CD14-positive monocyte (primary cell): Measurements from ENCODE around the gene NDRG3. TPM values are rescaled to one million over a fixed set of nuclear protein-coding genes. Genes with fewer than 3 reads are reported as not detected.
A peak's percentile ranks its signal among the peaks of the same experiment; 100 is the strongest.

Experiments used
- DNase-seq, 3 donors: peaks; one replicate each; pipeline ENCODE4 v3.0.0-alpha.2; 2011 to 2022
- H2AFZ ChIP-seq: 2 replicates; pipeline ENCODE4 v1.6.0; 2012; ENCODE audit warnings: mild to moderate bottlenecking, low read depth, low read length, inconsistent platforms; ENCODE audit not compliant: insufficient read depth, poor library complexity, severe bottlenecking
- H3K27ac ChIP-seq, 2 donors: 1 replicate in 1 of 2; 2 replicates in 1 of 2; pipeline ENCODE4 v1.5.1; 2012 to 2013; ENCODE audit warnings: low read length in 2 of 2, control low read depth in 1 of 2, inconsistent platforms in 1 of 2, low read depth in 1 of 2, mild to moderate bottlenecking in 1 of 2
- H3K27me3 ChIP-seq, 2 donors: one replicate each; pipeline versions ENCODE4 v1.6.0 to v1.6.1; 2011 to 2013; ENCODE audit warnings: low read length in 2 of 2; ENCODE audit not compliant: control insufficient read depth in 2 of 2, insufficient read depth in 2 of 2
- H3K36me3 ChIP-seq, 2 donors: replicated peaks in 1 of 2; 1 replicate in 1 of 2; 2 replicates in 1 of 2; pipeline versions ENCODE4 v1.5.1 to v1.6.1; 2012 to 2013; ENCODE audit warnings: low read length in 2 of 2, control low read depth in 1 of 2, inconsistent platforms in 1 of 2, mild to moderate bottlenecking in 1 of 2; ENCODE audit not compliant: insufficient read depth in 2 of 2, control insufficient read depth in 1 of 2
- H3K4me1 ChIP-seq, 2 donors: 1 replicate in 1 of 2; 2 replicates in 1 of 2; pipeline versions ENCODE4 v1.5.1 to v1.6.1; 2012 to 2013; ENCODE audit warnings: low read length in 2 of 2, control low read depth in 1 of 2, inconsistent platforms in 1 of 2, mild to moderate bottlenecking in 1 of 2, moderate library complexity in 1 of 2; ENCODE audit not compliant: insufficient read depth in 2 of 2, control insufficient read depth in 1 of 2
- H3K4me2 ChIP-seq: replicated peaks from 2 replicates; pipeline ENCODE3; 2012; ENCODE audit warnings: low read length, moderate library complexity, mild to moderate bottlenecking; ENCODE audit not compliant: poor library complexity, severe bottlenecking; ENCODE audit errors: extremely low read depth
- H3K4me3 ChIP-seq, 3 experiments: fragments of 200-600 bp in 1 of 3; sonication (generic) in 1 of 3; replicated peaks in 1 of 3; 1 replicate in 2 of 3; 2 replicates in 1 of 3; pipeline ENCODE4 v1.5.1; 2011 to 2013; ENCODE audit warnings: low read length in 3 of 3, mild to moderate bottlenecking in 3 of 3, control low read depth in 2 of 3, low read depth in 2 of 3, inconsistent platforms in 1 of 3, moderate library complexity in 1 of 3
- H3K79me2 ChIP-seq: 2 replicates; pipeline ENCODE4 v1.6.0; 2012; ENCODE audit warnings: mild to moderate bottlenecking, control low read depth, inconsistent platforms, low read length, moderate library complexity; ENCODE audit not compliant: insufficient read depth
- H3K9ac ChIP-seq: 2 replicates; pipeline ENCODE4 v1.6.0; 2017; ENCODE audit warnings: low read length, mild to moderate bottlenecking; ENCODE audit not compliant: insufficient read depth, poor library complexity, severe bottlenecking
- H3K9me3 ChIP-seq, 2 donors: replicated peaks in 1 of 2; 1 replicate in 1 of 2; 2 replicates in 1 of 2; pipeline versions ENCODE4 v1.5.1 to v1.6.1; 2012 to 2013; ENCODE audit warnings: low read length in 2 of 2, control low read depth in 1 of 2; ENCODE audit not compliant: control insufficient read depth in 1 of 2, insufficient read depth in 1 of 2
- H4K20me1 ChIP-seq: 2 replicates; pipeline ENCODE4 v1.6.0; 2012; ENCODE audit warnings: mild to moderate bottlenecking, low read length, control low read depth, moderate library complexity; ENCODE audit not compliant: insufficient read depth
- H3K27ac Mint-ChIP-seq, 7 donors: one replicate each; pipeline ENCODE4 v1.8.0; 2020; ENCODE audit warnings: mild to moderate bottlenecking in 7 of 7, mixed read lengths in 7 of 7, moderate library complexity in 6 of 7, inconsistent platforms in 2 of 7
- H3K27me3 Mint-ChIP-seq, 3 donors: one replicate each; pipeline ENCODE4 v1.8.0; 2021 to 2022; ENCODE audit warnings: low read depth in 3 of 3, mild to moderate bottlenecking in 3 of 3, mixed read lengths in 3 of 3, moderate library complexity in 3 of 3, inconsistent platforms in 1 of 3
- H3K36me3 Mint-ChIP-seq, 2 donors: one replicate each; pipeline ENCODE4 v1.8.0; 2020; ENCODE audit warnings: mixed read lengths in 2 of 2, inconsistent platforms in 1 of 2, mild to moderate bottlenecking in 1 of 2
- H3K4me1 Mint-ChIP-seq: one replicate; pipeline ENCODE4 v1.8.0; 2020; ENCODE audit warnings: mild to moderate bottlenecking, mixed read lengths
- H3K4me3 Mint-ChIP-seq, 2 donors: one replicate each; pipeline ENCODE4 v1.8.0; 2020; ENCODE audit warnings: mild to moderate bottlenecking in 2 of 2, mixed read lengths in 2 of 2, moderate library complexity in 1 of 2
- H3K9me3 Mint-ChIP-seq, 7 donors: one replicate each; pipeline ENCODE4 v1.8.0; 2020 to 2022; ENCODE audit warnings: mixed read lengths in 7 of 7, mild to moderate bottlenecking in 6 of 7, moderate library complexity in 6 of 7, inconsistent platforms in 2 of 7
- WGBS: methylation state at CpG from one replicate; pipeline ENCODE4 v1.1.5; 2013; ENCODE audit warnings: missing lambda C conversion rate; ENCODE audit not compliant: insufficient coverage; 5-methylcytosine and 5-hydroxymethylcytosine counted together
- intact Hi-C, 2 donors: fragments of 100-400 bp; cut with micrococcal nuclease; formaldehyde crosslinking; loops; one replicate each; pipeline versions ENCODE4 v1.15.0 to v1.15.1; 2023
- polyA plus RNA-seq, 3 donors: library from polyadenylated mRNA; depleted of rRNA in 1 of 3; unstranded in 2 of 3; stranded (reverse) in 1 of 3; fragments of 300-500 nt in 2 of 3; fragments of >200 nt in 1 of 3; fragmentation: Illumina TruSeq in 2 of 3; gene quantifications; 1 replicate in 2 of 3; 2 replicates in 1 of 3; pipeline ENCODE4 v1.2.3, GENCODE V29; 2012 to 2021
- TF ChIP-seq, protein P1 (sequence below): fragments of 200-600 bp; IDR thresholded peaks from one replicate; pipeline ENCODE4 v1.8.0; 2022; ENCODE audit warnings: antibody characterized with exemption, mild to moderate bottlenecking

The NDRG3 gene
- polyA plus RNA-seq, 3 donors = 16.0 to 23.2 (median 21.7) TPM

- Histone ChIP-seq H3K9me3 (no peaks in the 10 kb centered on the region), H3K4me1 (peaks cover 11 to 16% of the 10 kb centered on the region in 2 donors), H2AFZ (no peak overlapping the region), H3K27ac (no peak overlapping the region), H3K36me3 (no peaks in the 10 kb centered on the region), H3K79me2 (no peaks in the 10 kb centered on the region), H3K27me3 (no peaks in the 10 kb centered on the region), H3K4me3 (no peak overlapping the region), H3K4me2 (no peak overlapping the region), H3K9ac (no peak overlapping the region), H4K20me1 (no peaks in the 10 kb centered on the region)
- intact Hi-C loops = no loop called here
- Mint-ChIP-seq H3K36me3 (peaks cover 0 to 2% of the 10 kb centered on the region in 2 donors), H3K4me1 (peaks cover 34% of the 10 kb centered on the region), H3K27ac (no peak overlapping the region), H3K9me3 (peaks cover 0 to 1% (median 0%) of the 10 kb centered on the region in 7 donors), H3K4me3 (no peak overlapping the region), H3K27me3 (peaks cover 0 to 3% (median 0%) of the 10 kb centered on the region in 3 donors)
- WGBS = 65% methylated on average over 6 of the region's 6 CpGs
- TF ChIP-seq, protein P1, sequence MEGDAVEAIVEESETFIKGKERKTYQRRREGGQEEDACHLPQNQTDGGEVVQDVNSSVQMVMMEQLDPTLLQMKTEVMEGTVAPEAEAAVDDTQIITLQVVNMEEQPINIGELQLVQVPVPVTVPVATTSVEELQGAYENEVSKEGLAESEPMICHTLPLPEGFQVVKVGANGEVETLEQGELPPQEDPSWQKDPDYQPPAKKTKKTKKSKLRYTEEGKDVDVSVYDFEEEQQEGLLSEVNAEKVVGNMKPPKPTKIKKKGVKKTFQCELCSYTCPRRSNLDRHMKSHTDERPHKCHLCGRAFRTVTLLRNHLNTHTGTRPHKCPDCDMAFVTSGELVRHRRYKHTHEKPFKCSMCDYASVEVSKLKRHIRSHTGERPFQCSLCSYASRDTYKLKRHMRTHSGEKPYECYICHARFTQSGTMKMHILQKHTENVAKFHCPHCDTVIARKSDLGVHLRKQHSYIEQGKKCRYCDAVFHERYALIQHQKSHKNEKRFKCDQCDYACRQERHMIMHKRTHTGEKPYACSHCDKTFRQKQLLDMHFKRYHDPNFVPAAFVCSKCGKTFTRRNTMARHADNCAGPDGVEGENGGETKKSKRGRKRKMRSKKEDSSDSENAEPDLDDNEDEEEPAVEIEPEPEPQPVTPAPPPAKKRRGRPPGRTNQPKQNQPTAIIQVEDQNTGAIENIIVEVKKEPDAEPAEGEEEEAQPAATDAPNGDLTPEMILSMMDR = no peak
- DNase-seq = peak; percentile 8 to 65 (median 11)
Observed at GRCh38 chr20:36631646-36632045, 114.2 kb downstream of the NDRG3 start.

- no peaks in the 10 kb centered on the region for H3K9me3 ChIP-seq
- H3K27me3 ChIP-seq = no peaks in the 10 kb centered on the region
- no peaks in the 10 kb centered on the region for H3K36me3 ChIP-seq
- peak overlapping the region; percentile 10 for H3K9ac ChIP-seq
- H3K4me1 ChIP-seq = peaks cover 11 to 16% of the 10 kb centered on the region in 2 donors
- Mint-ChIP-seq H3K27ac (peak overlapping the region in 4 of 7 donors; percentile 40 to 77 (median 52)), H3K4me3 (peak overlapping the region; percentile 39 to 80), H3K4me1 (peaks cover 34% of the 10 kb centered on the region), H3K9me3 (no peaks in the 10 kb centered on the region), H3K36me3 (peaks cover 0 to 2% of the 10 kb centered on the region in 2 donors), H3K27me3 (peaks cover 0 to 3% (median 0%) of the 10 kb centered on the region in 3 donors)
- no peaks in the 10 kb centered on the region for H4K20me1 ChIP-seq
- peak overlapping the region in 1 of 3 experiments; percentile 27 for H3K4me3 ChIP-seq
- H3K79me2 ChIP-seq = no peaks in the 10 kb centered on the region
- intact Hi-C loops = no loop called here
- 72% methylated on average over 4 of the region's 15 CpGs for WGBS
- TF ChIP-seq, protein P1 = no peak
- peak; percentile 12 to 22 (median 16) for DNase-seq
- H3K27ac ChIP-seq = no peak overlapping the region
- H3K4me2 ChIP-seq = peak overlapping the region; percentile 27
- peak overlapping the region; percentile 69 for H2AFZ ChIP-seq
Observed at GRCh38 chr20:36629719-36630681, 115.9 kb downstream of the NDRG3 start.
